Epithelial cell of proximal tubule (primary cell): Measurements from ENCODE around the gene STUB1. TPM values are rescaled to one million over a fixed set of nuclear protein-coding genes. Genes with fewer than 3 reads are reported as not detected.

Experiments
- DNase-seq: peaks from one replicate; pipeline ENCODE4 v3.0.0-alpha.2; 2011; ENCODE audit warnings: low read depth
- H3K4me3 ChIP-seq: 2 replicates; pipeline ENCODE4 v1.5.1; 2011; ENCODE audit warnings: low read depth, mild to moderate bottlenecking, low read length
- total RNA-seq: library from RNA; depleted of rRNA; stranded (reverse); fragments of >200 nt; gene quantifications from 2 replicates; pipeline ENCODE4 v1.2.3, GENCODE V29; 2015
- TF ChIP-seq, protein P1 (sequence below): conservative IDR thresholded peaks from 2 replicates; pipeline ENCODE4 v1.5.1; 2012; ENCODE audit warnings: low read depth, mild to moderate bottlenecking, low read length

The STUB1 gene
- total RNA-seq, 1 donor from 2014 or later: 158 TPM

GRCh38 chr16:638034-638543, 42.1 kb upstream of the STUB1 start:
- DNase-seq: no peak
- no peak overlapping the region for H3K4me3 ChIP-seq
- TF ChIP-seq, protein P1, sequence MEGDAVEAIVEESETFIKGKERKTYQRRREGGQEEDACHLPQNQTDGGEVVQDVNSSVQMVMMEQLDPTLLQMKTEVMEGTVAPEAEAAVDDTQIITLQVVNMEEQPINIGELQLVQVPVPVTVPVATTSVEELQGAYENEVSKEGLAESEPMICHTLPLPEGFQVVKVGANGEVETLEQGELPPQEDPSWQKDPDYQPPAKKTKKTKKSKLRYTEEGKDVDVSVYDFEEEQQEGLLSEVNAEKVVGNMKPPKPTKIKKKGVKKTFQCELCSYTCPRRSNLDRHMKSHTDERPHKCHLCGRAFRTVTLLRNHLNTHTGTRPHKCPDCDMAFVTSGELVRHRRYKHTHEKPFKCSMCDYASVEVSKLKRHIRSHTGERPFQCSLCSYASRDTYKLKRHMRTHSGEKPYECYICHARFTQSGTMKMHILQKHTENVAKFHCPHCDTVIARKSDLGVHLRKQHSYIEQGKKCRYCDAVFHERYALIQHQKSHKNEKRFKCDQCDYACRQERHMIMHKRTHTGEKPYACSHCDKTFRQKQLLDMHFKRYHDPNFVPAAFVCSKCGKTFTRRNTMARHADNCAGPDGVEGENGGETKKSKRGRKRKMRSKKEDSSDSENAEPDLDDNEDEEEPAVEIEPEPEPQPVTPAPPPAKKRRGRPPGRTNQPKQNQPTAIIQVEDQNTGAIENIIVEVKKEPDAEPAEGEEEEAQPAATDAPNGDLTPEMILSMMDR: no peak

- no peak for DNase-seq
- TF ChIP-seq, protein P1: no peak
These were observed 41.4 kb upstream of the STUB1 start for GRCh38 chr16:638836-639235.

GRCh38 chr16:640614-641013, 39.6 kb upstream of the STUB1 start:
- H3K4me3 ChIP-seq: peak overlapping the region; percentile 81
- TF ChIP-seq, protein P1: no peak
- DNase-seq: no peak

More at GRCh38 chr16:638836-639235, 41.4 kb upstream of the STUB1 start:
- H3K4me3 ChIP-seq: no peak overlapping the region

GRCh38 chr16:641326-642188, 38.7 kb upstream of the STUB1 start, which contains the start of gene MCRIP2:
Gene MCRIP2 (plus strand): TSS chr16:641828. CDS start chr16:641992, 164 bp downstream.
- no peak for DNase-seq
- TF ChIP-seq, protein P1: no peak
- H3K4me3 ChIP-seq: peak within 1 kb of the TSS; percentile 81

DNA sequence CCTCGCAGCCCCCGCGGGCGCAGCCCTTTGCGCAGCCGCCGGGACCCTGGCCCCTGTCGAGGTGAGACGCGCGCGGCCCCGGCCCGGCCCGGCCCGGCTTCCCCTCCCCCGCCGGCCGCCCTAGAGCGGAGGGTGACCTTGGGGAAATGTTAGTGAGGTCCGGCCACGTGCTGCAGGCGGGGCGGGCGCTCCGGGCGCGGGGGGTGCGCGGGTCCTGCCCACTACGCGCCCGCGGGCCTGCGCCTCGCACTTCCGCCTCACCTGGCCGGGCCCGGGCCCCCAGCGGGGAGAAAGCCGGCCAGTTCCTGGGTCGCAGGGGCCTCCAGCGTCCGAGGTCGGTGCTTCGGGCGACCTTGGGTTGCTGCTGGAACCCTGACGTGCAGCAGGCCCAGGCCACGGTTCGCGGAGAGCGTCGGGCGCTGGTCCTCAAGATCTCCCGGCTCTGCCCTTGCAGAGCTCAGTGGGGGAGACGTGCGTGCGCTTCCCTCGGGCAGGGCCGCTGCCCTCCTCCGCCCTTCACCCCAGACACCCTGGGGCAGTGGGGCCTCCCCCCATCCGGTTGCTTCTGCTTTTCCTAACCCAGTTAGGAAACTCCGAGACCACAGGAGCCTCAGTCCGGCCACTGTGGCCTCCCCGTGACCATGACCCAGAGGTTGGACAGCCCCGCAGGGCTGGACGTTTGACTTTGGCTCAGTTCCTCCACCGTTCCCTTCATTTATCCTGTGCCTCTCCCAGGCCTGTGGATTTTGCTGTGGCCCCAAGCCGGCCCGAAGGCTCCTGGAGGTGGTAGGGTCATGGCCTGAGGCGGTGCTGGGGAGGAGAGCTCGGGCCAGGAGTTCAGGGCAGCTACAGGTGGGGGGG, 37.8 kb upstream of the STUB1 start:
- H3K4me3 ChIP-seq: peak overlapping the region; percentile 81
- TF ChIP-seq, protein P1: no peak
- DNase-seq: no peak

GRCh38 chr16:643050-643368, 37.2 kb upstream of the STUB1 start:
- peak overlapping the region; percentile 81 for H3K4me3 ChIP-seq
- TF ChIP-seq, protein P1: no peak

More at GRCh38 chr16:643050-643368, 37.2 kb upstream of the STUB1 start:
- DNase-seq: no peak
